GM19463 (cell line): ENCODE measurements around the gene MPDZ.

Experiments used
- ATAC-seq: cut with Tn5 transposase; IDR thresholded peaks from one replicate; pipeline ENCODE4 v1.9.1; 2021; ENCODE audit warnings: mild to moderate bottlenecking, moderate library complexity; ENCODE audit not compliant: unreplicated experiment

Gene MPDZ

GRCh38 chr9:13090628-13091027, 188.9 kb downstream of the MPDZ start:
- no peak for ATAC-seq

DNA sequence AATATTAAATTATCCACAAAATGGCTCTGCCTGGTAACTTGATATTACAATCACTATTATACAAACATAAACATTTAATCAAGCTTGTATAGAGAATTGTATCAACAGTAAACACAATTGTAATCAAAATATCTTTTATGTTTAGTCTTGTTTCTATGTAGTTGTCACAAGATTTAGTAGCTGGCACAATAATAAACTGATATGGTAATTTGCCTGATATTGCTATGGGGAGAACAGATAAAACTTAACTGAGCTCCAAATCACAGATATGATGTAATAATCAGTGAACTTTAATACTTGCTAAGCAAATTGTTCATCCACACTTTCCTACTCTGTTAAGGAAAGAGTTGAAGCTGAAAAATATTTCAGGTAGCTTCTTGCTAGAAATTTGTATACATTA, 189.8 kb downstream of the MPDZ start:
- no peak for ATAC-seq

- peak; percentile 70 for ATAC-seq
Measured at GRCh38 chr9:13088720-13089427, 190.6 kb downstream of the MPDZ start.

- no peak for ATAC-seq
Measured at GRCh38 chr9:13083963-13084528, 195.4 kb downstream of the MPDZ start.

GRCh38 chr9:13083366-13083765, 196.1 kb downstream of the MPDZ start:
- no peak for ATAC-seq

DNA sequence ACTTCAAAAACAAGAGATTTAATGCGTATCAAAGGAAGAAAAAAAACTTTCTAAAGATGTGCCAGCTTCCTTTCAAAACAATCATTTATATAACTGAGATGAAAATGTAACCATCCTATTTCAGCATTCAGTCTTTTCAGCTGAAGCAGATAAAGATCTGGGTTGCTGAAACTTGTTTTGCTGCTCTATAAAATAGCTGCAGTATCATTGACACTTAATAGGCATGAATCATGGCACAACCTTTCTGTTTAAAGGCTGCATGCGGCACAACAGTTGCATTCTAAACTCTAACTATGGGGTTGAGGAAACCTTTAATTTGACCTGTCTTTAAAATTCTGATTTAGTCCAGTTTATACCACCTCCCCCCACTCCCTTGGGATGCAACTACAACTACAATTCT, 196.7 kb downstream of the MPDZ start:
- ATAC-seq = no peak

DNA sequence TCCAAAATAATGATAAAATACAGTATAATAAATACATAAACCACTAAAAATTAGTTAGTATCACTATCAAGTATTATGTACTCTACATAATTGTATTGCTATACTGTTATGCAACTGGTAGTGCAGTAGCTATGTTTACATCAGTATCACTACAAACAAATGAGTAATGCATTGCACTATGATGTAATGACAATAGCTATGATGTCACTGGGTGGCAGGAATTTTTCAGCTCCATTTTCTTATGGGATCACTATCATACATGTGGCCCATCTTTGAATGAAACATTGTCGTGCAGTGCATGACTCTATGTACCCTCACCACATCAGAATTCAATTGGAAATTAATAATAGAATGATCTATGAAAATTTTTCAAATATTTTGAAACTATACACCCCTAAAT, 201.3 kb downstream of the MPDZ start:
- ATAC-seq = no peak

DNA sequence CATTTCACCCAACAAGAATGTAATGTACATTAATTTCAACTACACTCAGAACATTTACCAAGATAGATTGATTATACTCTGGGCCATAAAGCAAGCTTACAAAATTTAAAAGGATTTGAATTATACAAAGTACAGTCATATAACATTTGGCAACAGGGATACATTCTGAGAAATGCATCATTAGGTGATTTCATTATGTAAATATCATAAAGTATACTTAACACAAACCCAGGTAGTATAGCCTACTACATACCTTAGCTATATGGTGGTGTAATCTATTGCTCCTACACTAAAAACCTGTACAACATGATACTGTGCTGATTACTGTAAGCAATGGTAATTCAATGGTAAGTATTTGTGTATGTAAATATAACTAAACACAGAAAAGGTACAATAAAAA, 202.9 kb downstream of the MPDZ start:
- no peak for ATAC-seq

DNA sequence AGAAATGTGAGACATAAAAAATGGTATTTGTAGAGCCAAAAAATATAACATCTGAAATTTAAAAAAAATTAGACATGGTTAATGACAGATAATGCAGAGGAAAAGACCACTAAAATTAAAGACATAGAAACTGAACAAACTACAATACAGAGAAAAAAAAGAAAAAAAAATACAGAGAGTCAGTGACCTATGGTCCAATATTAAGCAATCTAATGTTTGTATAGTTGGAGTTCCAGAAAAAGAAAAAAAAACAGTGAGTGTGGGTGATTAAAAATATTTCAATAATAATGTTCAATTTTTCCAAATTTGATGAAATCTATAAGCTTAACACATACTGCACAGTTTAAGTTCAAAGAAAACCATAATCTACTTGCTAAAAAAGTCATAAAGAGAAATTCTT, 207.6 kb downstream of the MPDZ start:
- no peak for ATAC-seq

GRCh38 chr9:13070612-13071595, 208.6 kb downstream of the MPDZ start:
- ATAC-seq = no peak

GRCh38 chr9:13069498-13069897, 210.0 kb downstream of the MPDZ start:
- ATAC-seq = no peak

DNA sequence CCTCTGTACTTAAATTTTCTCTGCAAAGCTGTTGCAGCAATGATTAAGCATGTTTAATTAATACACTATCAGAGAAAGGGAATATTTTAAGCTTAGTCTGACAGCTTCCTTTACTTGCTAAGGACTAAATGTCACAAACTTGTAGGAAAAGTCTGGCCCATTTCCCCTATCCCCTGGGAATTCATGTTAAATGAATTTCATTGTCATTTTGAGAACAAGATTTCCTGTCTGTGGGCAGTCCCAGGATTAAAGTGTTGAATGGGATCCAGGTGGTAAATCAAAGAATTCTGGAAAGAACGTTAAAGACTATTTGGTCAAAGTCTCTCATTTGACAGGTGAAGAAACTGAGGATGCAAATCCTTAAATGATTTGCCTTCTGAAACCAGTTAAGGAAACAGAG, 214.8 kb downstream of the MPDZ start:
- ATAC-seq = no peak

DNA sequence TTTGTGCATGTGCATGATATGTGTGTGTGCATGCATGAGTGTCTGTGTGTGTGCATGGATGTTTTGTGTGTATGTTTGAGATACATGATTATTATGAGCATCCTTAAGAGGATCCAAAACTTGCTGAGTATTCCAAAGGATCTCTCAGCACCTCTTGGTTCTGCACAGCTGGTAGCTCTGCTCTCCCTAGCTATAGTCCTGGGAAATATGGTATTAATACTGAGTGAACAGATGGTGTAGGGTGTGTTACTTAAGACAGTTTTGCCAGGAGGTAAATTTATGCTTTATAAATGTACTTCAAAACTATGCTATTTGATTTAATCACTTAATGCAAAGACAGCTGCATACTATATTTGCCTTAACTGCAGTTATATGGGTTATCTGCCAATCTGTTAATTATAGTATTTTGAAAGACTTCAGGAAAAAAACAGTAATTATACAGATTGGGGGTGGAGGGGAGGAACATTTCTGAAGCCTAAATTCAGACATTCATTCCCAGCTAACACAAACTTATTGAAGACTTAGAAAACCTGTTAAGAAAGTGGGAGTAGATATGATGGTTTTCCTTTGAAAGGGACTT, 215.5 kb downstream of the MPDZ start:
- no peak for ATAC-seq

DNA sequence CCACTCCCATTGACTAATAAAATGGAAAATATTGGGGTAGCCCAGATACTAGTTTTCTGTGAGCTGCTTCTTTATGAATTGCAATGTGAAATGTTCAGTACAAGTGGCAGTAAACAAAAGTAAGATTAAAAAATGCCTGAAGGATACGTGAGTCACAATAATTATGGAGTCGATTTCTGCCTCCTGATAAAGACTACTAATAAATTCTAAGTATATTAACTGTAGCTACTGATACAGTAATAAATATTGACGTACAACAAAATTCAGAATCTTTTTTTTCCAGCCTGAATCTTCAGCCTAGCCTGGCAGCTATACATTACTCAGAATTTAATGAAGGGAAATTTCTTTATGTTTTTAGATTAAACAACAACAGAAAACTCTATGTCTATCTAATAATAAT, 218.1 kb downstream of the MPDZ start:
- no peak for ATAC-seq
